Muscle of back (tissue), 11 donors: ENCODE data around the gene NTM. TPM values are rescaled to one million over a fixed set of nuclear protein-coding genes. Genes with fewer than 3 reads are reported as not detected.
A peak's percentile ranks its signal among the peaks of the same experiment; 100 is the strongest.

Source experiments
- DNase-seq, 3 donors: peaks; one replicate each; pipeline versions ENCODE4 v3.0.0 to v3.0.0-alpha.2; 2013
- polyA plus RNA-seq, 10 donors: library from polyadenylated mRNA; unstranded; fragments of 120-200 nt; gene quantifications; one replicate each; pipeline ENCODE4 v1.2.1, GENCODE V29; 2013; ENCODE audit not compliant: insufficient read length in 10 of 10

The NTM gene
- polyA plus RNA-seq, 10 donors = 12.7 to 28.4 (median 21.0) TPM

DNA sequence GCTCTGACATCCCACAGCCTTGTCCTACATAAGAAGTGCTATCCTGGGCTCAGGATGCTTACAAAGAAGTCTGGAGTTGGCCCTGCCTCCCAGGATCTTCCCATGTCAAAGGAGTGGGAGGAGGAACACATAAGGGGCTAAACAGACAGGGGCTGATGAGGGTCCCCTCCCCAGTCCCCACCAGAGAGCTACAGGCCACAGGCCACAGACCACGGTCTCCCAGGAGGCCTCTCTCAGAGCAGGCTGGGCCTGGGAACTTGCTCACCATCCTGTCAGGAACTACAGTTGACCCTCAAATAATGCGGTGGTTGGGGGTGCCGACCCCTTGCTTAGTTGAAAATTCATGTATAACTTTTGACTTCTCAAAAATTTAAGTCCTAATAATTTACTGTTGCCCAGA, 315.5 kb downstream of the NTM start:
- DNase-seq = no peak

DNA sequence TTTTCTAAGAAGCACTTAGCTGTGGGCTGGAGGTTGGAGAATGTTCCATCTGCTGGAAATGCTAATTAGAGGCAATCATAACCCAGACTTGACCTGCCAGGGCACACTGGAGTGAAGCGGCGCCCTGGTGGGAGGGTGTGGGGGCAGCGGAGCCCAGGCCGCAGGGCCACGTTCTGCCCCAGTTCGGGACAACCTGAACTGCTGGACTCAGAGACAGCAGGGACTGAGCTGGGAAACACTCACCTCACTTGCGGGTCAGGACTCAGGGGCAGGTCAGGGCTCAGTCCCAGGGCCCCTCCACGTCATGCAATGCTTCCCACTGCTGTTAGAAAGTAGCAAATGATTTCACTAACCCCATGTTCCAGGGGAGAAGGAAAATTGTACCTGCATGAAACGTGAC, 316.4 kb downstream of the NTM start:
- no peak for DNase-seq

DNA sequence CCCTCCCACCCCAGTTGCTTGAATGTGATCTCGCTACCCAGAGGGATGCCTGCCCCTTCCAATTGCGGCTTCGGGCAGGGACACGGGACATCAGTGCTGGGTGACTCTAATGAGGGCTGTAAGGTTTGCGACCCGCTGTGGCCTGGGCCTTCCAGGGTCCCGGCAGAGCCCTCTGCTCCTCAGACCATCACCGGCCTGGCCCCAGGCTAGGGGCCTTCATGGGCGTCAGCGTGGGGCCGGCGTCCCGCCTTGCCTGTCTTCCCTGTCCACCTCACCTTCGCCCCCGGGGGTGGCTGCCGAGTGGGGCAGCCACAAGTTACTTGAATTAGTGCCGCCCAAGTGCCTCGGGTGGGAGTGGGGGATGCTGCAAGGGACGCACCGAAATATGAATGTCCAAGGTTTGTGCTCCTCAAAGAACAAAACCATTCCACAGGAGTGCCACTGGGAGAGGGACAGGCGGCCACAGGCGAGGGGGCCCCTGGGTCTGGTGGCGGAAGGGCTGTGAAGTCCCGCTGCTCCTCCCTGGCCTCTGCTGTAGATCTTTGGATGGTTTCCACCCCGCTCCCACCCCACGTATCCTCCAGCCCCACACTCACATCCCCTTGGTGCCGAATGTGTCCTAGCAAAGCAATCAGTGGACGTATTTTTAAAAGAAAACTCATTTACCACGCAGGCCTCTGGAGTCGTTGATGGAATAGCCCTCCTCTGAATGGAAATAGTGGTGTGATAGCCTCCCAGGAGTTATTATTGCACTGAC, 317.1 kb downstream of the NTM start:
- no peak for DNase-seq

DNA sequence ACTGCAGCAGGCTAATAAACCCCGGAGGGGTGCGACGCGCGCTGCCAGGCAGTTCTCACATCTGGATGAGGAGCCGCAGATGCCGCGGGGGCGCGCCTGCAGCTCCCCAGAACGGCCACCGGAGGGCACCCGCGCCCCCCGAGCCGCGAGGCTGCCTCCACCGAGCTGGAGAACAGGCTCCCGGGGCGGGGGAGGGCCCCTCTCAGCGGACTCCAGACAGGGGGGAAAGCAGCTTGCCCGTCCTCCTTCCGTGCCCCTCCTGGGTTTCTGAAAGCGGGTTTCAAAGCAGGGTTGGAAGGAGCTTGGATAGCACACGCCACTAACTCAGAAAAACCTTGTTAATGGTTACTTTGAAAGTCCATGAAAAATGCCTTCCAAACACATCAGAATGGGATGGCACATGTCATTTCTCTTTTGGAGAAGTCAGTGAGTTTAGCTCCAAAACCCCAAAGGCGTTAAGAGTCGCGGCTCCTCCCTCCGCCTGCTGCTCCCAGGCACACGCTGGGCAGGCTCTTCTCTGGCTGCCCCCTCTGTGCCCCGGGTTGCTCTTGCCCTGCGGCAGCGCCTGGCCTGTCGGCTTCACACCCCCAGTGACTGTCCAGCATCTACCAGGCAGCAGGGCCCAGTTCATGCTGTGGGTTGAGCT, 317.8 kb downstream of the NTM start:
- peak; percentile 36 to 78 (median 47) for DNase-seq

DNA sequence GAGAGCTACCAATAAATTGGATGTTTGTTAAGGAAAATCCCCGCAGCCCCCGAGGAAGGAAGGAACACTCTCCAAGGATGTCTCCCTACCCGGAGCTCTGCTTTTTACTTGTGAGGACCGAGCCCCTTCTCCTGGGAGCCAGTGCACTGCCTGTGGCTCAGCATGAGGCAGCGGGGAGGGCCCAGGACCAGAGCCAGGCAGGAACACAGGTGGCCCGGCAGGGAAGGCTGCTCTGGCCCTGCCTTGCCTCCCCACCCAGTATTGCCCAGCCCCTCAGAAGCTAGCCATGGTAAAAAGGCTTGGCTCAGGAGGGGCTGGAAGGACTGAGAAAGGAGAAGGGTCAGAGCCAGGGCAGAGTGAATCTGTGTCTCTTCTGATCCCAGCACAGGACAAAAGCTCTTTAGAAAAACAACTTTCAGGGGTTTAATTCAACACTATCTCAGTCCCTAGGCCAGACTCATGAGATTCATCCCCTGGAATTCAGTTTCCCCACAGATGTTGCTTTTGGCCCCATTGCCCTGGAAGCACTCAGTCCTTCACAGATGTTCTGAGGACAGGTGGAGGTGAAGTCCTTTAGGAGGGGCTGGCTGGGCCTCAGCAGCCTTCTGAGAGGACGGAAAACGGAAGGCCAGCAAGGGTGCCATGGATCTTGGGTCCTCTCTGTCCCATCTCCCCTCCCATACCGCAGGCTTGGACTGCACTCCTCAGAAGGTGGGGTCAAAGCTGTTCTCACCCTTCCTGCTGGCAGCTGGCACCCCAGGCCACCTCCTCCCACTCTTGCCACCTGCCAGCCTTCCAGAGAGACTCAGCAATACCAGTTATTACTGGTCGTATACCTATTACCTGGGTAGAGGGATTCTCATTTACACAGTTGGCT, 318.9 kb downstream of the NTM start:
- no peak for DNase-seq

DNA sequence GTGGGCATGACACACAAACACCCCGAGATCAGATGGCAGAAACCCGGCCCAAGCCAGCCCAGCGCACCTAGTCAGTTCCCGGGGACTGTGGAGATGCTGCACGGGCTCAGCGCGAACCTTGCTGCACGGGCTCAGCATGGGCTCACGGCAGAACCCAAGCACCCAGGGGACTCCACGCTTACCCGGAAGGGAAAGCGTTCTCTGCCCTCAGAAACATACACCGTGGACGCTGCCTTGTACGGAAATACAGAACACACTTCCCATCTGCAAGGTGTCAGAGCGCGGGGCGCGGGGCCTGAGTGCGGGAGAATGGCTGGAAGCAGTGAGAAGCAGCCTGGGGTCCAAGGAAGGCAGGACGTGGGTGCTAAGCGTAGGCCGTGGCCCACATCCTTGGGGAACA, 319.9 kb downstream of the NTM start:
- no peak for DNase-seq

DNA sequence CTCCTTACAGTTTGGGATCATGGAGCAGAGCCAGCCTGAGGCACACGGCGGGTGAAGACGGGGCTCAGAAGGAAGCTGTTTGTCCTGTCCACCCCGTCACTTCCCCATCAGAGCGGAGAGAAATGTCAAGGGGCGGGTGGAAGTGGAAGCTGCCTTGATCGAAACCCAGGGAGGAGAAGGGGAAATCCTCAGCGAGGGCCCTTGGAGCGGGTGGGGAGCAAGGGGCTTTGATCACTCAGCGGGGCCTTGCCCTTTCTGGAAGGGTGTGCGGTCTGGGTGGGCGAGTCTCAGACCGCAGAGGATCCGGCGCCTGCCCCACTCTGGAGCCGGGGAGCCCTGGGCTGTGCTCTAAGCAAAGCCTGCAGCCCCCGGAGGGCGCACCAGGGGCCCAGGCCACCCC, 320.4 kb downstream of the NTM start:
- no peak for DNase-seq

DNA sequence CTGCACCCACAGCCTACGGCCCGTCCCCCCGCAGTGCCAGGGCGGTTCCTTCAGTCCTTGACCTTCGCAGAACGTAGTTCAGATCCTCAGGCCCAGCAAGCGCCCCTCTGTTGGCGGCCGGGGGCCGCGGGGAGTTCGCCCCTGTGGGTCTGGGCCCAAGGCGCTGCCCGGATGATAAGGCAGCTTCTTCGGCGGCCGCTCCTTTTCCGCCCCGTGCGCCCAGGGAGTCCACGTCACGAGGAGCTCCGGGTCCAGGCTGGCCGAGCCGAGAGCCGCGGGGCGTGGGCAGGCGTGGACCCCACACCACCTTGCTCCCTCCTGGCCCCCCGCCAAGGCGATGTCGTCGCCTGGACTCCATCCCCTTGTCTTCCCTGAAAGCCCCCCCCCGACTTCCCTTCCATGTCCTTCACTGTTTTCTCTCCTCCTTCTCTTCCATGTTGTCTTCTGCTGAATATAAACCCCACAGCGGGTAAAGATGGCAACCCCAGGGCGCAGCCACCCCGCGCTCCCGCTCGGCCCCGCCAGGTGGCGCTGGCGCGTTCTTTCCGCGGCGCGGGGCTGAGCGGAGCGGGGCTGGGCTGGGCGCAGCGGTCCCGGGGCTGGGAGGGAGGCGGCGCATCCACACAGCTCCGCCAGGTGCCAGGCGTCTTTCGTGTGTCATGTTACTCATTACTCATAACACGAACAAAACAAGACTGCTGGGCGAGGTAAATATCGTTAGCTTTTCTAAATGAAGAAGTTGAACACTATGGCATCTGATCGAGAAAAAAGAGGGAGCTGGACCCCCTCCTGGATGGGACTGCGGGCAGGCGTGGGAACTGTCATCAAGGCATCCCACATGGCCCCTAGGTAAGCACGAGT, 321.0 kb downstream of the NTM start:
- DNase-seq = no peak

DNA sequence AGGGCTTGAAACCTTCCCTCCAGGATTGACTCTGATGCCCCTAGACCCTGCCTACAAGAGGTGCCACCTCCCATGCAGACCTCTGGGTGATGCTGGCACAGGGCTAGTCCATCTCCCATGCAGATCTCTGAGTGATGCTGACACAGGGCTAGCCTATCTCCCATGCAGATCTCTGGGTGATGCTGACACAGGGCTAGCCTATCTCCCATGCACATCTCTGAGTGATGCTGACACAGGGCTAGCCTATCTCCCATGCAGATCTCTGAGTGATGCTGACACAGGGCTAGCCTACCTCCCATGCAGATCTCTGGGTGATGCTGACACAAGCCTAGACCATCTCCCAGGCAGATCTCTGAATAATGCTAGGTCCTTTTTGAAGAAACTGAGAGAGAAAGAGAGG, 321.7 kb downstream of the NTM start:
- DNase-seq = no peak

DNA sequence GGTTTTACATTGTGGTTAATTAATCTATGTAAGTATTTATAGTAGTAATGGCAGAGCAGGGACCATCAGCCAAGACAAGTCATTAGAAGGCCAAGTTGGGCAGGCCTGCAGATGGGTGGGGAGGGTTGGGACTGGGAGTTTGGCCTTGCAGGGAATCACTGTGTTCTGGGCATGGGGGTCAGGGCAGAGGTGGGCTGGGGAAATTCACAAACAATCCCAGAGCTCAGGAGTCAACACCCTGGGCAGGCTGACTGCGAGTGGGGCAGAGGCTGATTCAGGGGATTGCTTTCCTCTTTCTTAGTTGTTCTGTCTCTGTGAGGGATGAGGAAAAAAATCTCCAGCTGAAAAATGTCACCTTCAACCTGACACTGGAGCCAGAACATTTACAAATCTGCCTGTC, 322.5 kb downstream of the NTM start:
- DNase-seq = no peak

DNA sequence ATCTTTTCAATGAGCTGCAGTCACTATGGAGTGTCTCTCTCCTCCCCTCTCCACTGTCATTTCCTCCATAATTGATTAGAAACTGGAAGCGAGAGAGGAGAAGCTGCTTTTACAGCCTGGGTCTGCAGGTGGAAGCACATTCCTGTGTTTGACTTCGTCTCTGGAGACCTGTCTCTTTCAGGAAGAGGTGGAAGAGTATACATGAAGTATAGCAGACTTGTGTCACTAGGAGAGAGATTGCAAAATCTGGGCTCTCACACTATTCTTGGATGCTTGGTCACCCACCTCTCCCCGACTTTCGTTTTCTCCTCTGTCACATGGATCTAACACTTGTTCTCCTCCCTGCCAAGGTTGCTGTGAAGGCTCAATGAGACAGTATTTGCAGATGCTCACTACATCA, 323.3 kb downstream of the NTM start:
- no peak for DNase-seq

DNA sequence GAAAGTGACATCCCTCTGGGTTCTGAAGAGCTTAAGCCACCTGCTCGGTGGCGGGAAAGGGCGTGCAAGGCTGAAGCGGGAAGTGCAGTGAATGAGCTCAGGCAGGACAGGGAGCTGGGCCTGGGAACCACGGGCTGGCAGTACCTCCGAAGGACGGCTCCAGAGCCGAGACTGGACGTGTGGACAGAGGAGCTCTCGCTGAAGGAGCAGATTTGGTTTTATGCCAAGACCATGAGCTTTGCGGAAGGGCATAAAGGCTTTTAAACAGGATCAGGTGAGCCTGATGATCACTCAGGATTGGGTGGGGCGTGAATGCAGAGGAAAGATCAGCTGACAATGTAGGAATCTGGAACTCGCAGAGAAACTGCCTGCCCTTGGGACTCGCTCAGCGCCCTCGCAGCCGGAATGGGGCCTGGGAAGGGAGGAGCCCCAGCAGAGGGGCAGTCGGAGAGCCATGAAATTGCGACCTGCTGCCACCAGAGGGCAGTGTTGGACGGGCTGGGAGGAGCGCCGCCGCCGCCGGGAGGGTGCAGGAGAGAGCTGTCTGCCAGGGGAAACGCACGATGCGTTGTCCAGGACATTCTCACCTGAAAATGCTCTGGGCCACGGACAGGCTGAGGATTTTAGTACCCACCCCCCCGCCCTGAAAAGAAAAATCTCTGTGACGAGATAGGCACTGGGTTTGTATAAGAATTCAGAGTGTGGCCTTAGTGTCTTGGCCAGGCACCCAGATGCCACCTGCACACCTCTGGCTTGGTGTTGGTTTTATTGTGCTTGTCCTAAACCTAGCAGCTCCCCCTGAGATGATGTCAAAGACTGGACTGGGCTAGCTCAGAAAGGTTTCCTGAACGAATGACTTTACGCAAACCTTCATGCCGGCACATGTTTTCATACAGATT, 324.4 kb downstream of the NTM start:
- peak; percentile 70 to 91 (median 85) for DNase-seq

DNA sequence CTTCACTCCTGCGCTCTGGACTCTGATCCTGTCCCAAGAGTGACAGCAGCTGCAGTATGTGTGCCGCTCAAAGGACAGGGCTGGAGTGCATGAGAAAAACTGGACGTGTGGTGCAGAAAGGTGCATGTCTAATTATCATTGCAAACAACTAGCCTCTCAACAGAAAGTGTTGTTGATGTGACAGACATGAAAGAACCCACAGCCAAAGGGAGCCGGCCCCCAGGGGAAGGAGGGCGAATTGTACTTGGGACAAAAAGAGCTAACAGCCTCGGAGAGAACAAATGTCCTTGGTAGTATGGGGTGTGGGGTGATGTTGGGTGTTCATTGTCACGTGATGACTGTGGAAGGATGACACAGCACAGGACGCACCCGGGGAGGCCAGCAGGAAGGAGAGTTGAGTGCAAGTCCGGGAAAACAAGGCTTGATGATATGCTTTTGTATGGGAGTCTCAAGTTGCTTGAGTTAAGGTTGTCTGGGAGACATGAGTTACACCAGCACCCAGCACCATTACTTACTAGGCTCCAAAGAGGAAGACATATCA, 325.5 kb downstream of the NTM start:
- DNase-seq = no peak

DNA sequence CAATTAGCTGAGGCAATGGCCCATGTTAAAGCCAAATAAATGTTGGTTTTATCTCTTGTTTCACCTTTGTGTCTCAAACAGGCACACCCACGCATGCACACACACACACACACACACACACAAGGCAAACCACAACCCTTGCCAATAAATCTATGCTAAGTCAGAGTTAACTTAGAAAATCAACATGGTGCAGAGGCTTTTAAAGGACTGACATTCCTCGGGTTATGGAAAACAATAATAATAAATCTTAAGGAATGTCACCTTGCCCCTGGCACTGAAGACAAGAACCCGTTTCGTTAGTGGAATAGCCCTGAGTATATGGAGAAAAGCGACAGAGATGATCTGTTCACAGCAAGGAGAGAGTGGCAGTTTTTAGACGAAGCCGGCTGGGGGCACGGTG, 326.3 kb downstream of the NTM start:
- DNase-seq = no peak

DNA sequence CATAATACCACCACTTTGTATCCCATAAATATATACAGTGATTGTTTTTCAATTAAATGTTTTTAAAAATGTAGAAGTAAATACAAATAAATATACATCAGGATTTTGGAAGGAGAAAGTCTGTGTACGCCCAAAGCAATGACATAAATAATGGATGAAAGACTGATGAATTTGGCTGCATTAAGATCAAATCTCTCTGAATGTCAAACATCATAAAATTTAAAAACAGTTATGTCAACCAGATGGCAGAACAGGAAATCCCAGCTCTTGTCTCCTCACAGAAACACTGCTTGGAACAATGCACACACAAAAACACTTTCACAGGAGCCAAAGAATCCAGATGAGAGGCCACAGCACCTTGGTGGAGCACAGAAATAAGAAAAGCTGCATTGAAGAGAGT, 332.9 kb downstream of the NTM start:
- no peak for DNase-seq

DNA sequence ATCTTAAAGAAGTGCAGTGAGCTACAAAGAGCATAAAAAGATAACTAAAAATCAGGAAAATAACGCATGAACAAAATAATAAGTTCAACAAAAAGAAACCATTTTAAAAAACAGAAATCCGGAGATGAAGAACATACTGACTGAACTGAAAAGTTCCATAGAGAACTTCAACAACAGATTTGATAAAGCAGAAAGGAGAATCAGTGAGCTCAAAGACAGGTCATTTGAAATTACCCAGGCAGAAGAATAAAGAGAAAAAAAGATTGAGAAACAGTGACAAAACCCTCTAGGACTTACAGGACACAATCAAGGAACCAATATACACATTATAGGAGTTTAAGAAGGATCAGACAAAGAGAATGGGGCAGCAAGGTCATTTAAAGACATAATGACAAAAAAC, 334.3 kb downstream of the NTM start:
- no peak for DNase-seq

DNA sequence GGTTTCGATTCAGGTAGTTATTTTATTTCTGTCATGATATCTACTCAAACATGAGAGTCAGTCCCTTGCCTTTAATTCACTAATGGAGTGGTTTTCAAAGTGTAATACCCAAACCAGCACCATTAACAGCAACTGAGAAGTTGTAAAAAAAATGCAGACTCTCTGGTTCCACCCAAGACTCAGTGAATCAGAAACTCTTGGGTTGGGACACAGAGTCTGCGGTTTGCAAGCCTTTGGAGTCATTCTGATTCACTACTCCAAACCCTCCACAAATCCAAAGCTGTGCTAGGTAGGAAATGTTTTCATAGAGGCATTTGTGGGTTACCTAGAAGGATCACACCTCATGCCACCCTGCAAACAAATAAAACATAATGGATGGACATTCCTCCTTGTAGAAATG, 340.1 kb downstream of the NTM start:
- DNase-seq = no peak

DNA sequence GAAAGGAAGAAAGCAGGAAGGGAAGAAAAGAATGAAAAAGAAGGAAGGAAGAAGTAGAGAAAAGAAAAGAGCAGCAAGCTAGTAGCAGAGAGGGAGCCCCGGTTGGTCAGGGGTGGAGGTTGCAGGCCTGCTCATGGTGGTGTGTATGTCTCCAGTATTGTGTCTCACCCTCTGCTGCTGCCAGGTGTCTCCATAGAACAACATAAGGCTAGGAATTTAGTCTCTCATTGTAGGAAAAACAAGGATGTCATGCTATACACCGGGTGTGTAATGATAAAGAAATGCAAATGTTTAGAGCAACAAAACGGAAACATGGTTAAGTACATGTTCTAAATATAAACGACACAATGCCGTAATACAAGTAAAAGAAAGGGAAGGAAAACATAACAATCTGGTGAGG, 342.5 kb downstream of the NTM start:
- no peak for DNase-seq

DNA sequence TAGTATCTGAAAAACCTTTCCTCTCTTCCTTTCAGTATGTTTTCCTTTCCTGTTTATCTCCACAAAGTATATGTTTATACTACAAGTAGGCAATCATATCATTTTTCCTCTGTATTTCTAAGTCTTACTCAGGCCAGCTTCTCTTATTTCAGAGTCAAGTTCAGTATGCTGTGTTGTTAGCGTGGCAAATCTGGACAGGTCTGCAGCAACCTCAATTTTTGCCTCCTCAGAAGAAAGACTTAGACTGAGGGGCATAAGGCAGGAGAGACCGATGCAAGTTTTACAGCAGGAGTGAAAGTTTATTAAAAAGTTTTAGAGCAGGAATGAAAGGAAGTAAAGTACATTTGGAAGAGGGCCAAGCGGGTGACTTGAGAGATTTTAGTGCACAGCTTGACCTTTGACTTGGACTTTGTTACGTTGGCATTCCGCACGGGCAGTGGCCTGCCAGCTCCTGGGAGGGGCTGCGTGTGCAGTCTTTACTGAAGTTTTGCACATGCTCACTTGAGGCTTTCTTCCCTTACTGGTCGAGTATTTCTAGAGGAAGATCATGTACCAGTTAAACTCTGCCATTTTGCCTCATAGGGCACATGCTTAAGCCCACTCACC, 343.2 kb downstream of the NTM start:
- no peak for DNase-seq

DNA sequence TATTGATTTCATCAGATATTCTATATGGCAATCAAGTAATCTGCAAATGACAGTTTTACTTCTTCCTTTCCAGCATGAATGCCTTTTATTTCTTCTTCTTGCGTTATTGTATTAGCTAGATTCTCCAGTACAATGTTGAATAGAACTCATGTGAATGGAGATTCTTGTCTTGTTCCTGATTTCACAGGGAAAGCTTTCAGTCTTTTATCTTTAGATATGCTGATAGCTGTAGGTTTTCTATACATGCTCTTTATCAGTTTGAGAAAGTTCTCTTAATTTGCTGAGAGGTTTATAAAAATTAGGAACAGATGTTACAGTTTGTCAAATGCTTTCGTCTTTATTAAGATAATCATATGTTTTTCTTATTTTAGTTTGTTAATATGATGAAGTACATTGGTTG, 347.2 kb downstream of the NTM start:
- DNase-seq = no peak
